AG04450 (cell line): ENCODE measurements around the gene ZNF304. TPM values are rescaled to one million over a fixed set of nuclear protein-coding genes. Genes with fewer than 3 reads are reported as not detected.

Experiments
- CTCF ChIA-PET: fragments of 300-600, 350-600 bp; formaldehyde crosslinking; extraction: SDS; loops from one replicate; lab custom pipeline; 2022; ENCODE audit warnings: antibody characterized with exemption, inconsistent platforms; lab: Charles Lee
- POLR2A ChIA-PET: fragments of 350-600 bp; formaldehyde crosslinking; extraction: SDS; loops from one replicate; lab custom pipeline; 2021; ENCODE audit warnings: antibody characterized with exemption, inconsistent platforms; lab: Yijun Ruan, JAX
- DNase-seq: peaks from one replicate; pipeline ENCODE4 v3.0.0-alpha.2; 2011; ENCODE audit warnings: low read depth, low spot score
- H3K27ac ChIP-seq: one replicate; pipeline ENCODE4 v1.5.1; 2012; ENCODE audit warnings: low read depth, low read length, control low read depth
- H3K27me3 ChIP-seq: one replicate; pipeline ENCODE4 v1.6.0; 2012; ENCODE audit warnings: low read length; ENCODE audit not compliant: control insufficient read depth, insufficient read depth
- H3K4me3 ChIP-seq: 2 replicates; pipeline ENCODE4 v1.5.1; 2011; ENCODE audit warnings: mild to moderate bottlenecking, low read depth, low read length, control low read depth
- H3K9me3 ChIP-seq: 2 replicates; pipeline ENCODE4 v1.5.1; 2012; ENCODE audit warnings: low read length; ENCODE audit not compliant: control insufficient read depth, insufficient read depth
- CTCF ChIP-seq: IDR thresholded peaks from 2 replicates; pipeline ENCODE4 v1.5.1; 2011; ENCODE audit warnings: low read depth, low read length, control low read depth, inconsistent platforms
- polyA plus RNA-seq: library from polyadenylated mRNA; depleted of rRNA; stranded (reverse); fragments of >200 nt; gene quantifications from 2 replicates; pipeline ENCODE4 v1.2.3, GENCODE V29; 2011

ZNF304 gene
- polyA plus RNA-seq, 1 experiment, result 7.8 TPM

GRCh38 chr19:57327993-57328392, 23.1 kb upstream of the ZNF304 start:
- Histone ChIP-seq H3K27me3 (no peaks in the 10 kb centered on the region), H3K9me3 (peaks cover 8% of the 10 kb centered on the region; the same call in 1 of the 2 replicates), H3K27ac (no peak overlapping the region), H3K4me3 (no peak overlapping the region)
- no peak for TF ChIP-seq CTCF
- no peak for DNase-seq
- CTCF ChIA-PET, result no interaction called here
- POLR2A ChIA-PET, result no interaction called here

- TF ChIP-seq CTCF, result no peak
- Histone ChIP-seq H3K9me3 (no peaks in the 10 kb centered on the region), H3K27ac (no peak overlapping the region), H3K4me3 (no peak overlapping the region), H3K27me3 (no peaks in the 10 kb centered on the region)
- ChIA-PET CTCF (no interaction called here), POLR2A (no interaction called here)
- no peak for DNase-seq
Observed at GRCh38 chr19:57334191-57334590, 16.9 kb upstream of the ZNF304 start.

- DNase-seq, result no peak
- no peak for TF ChIP-seq CTCF
- Histone ChIP-seq H3K27me3 (no peaks in the 10 kb centered on the region), H3K9me3 (no peaks in the 10 kb centered on the region), H3K27ac (no peak overlapping the region), H3K4me3 (no peak overlapping the region)
- ChIA-PET POLR2A (interaction anchor here (0.7 to 1.0 kb wide), 2 partner anchors 37 to 1070 kb away, joined by 4 to 5 read pairs; partner anchors contain the start of gene ZNF584), CTCF (no interaction called here)
Observed at GRCh38 chr19:57338877-57339276, 12.2 kb upstream of the ZNF304 start.

GRCh38 chr19:57342582-57342981, 8.5 kb upstream of the ZNF304 start:
- no peak overlapping the region for H3K4me3 ChIP-seq
- ChIA-PET POLR2A (no interaction called here), CTCF (no interaction called here)
- H3K27me3 ChIP-seq, result no peaks in the 10 kb centered on the region
- no peak for DNase-seq
- H3K9me3 ChIP-seq, result no peaks in the 10 kb centered on the region
- H3K27ac ChIP-seq, result no peak overlapping the region
- TF ChIP-seq CTCF, result no peak

GRCh38 chr19:57348136-57348535, 2.9 kb upstream of the ZNF304 start:
- Histone ChIP-seq H3K27ac (no peak overlapping the region), H3K9me3 (no peaks in the 10 kb centered on the region; the same call in 1 of the 2 replicates), H3K4me3 (no peak overlapping the region), H3K27me3 (no peaks in the 10 kb centered on the region)
- DNase-seq, result no peak
- TF ChIP-seq CTCF, result no peak
- ChIA-PET CTCF (no interaction called here), POLR2A (no interaction called here)
